ENCODE measurements around the gene KDM2A.
A peak's percentile ranks its signal among the peaks of the same experiment; 100 is the strongest.

KDM2A gene

GRCh38 chr11:67238894-67239782 is 120.1 kb downstream of the KDM2A start:
- Histone ChIP-seq H3K4me3 (ENCODE audit: low read length in 2 of 2) (peak overlapping the region; percentile 73 to 96), H3K27me3 (ENCODE audit: control insufficient read depth in 1 of 2, insufficient read depth in 2 of 2, low read length in 2 of 2) (no peaks in the 10 kb centered on the region), H3K4me1 (ENCODE audit: control insufficient read depth, insufficient read depth, low read length) (peaks cover 35% of the 10 kb centered on the region), H3K27ac (ENCODE audit: low read length) (peak overlapping the region; percentile 97), H3K9ac (ENCODE audit: low read length in 2 of 2) (peak overlapping the region; percentile 63 to 68), H3K9me3 (ENCODE audit: control insufficient read depth in 2 of 2, low read length in 2 of 2) (no peaks in the 10 kb centered on the region), H3K36me3 (ENCODE audit: control insufficient read depth in 2 of 2, insufficient read depth in 2 of 2, low read length in 2 of 2) (peaks cover 6 to 13% of the 10 kb centered on the region in 2 donors)

GRCh38 chr11:67239783-67240575 is 120.9 kb downstream of the KDM2A start:
- peaks cover 11 to 17% of the 10 kb centered on the region in 2 donors for H3K36me3 ChIP-seq (ENCODE audit: control insufficient read depth in 2 of 2, insufficient read depth in 2 of 2, low read length in 2 of 2)
- peak overlapping the region; percentile 97 for H3K27ac ChIP-seq (ENCODE audit: low read length)
- peak overlapping the region; percentile 98 to 100 for H3K9ac ChIP-seq (ENCODE audit: low read length in 2 of 2)
- H3K4me1 ChIP-seq (ENCODE audit: control insufficient read depth, insufficient read depth, low read length) = peaks cover 35% of the 10 kb centered on the region
- no peaks in the 10 kb centered on the region for H3K9me3 ChIP-seq (ENCODE audit: control insufficient read depth in 2 of 2, low read length in 2 of 2)
- no peaks in the 10 kb centered on the region for H3K27me3 ChIP-seq (ENCODE audit: control insufficient read depth in 1 of 2, insufficient read depth in 2 of 2, low read length in 2 of 2)
- peak overlapping the region; percentile 96 to 99 for H3K4me3 ChIP-seq (ENCODE audit: low read length in 2 of 2)

GRCh38 chr11:67240576-67241389 is 121.7 kb downstream of the KDM2A start:
- Histone ChIP-seq H3K4me3 (ENCODE audit: low read length in 2 of 2) (peak overlapping the region; percentile 96 to 99), H3K27me3 (ENCODE audit: control insufficient read depth in 1 of 2, insufficient read depth in 2 of 2, low read length in 2 of 2) (no peaks in the 10 kb centered on the region), H3K27ac (ENCODE audit: low read length) (peak overlapping the region; percentile 97), H3K9me3 (ENCODE audit: control insufficient read depth in 2 of 2, low read length in 2 of 2) (no peaks in the 10 kb centered on the region), H3K36me3 (ENCODE audit: control insufficient read depth in 2 of 2, insufficient read depth in 2 of 2, low read length in 2 of 2) (peaks cover 20 to 24% of the 10 kb centered on the region in 2 donors), H3K4me1 (ENCODE audit: control insufficient read depth, insufficient read depth, low read length) (peaks cover 35% of the 10 kb centered on the region), H3K9ac (ENCODE audit: low read length in 2 of 2) (peak overlapping the region; percentile 98 to 100)

- Histone ChIP-seq H3K27me3 (ENCODE audit: control insufficient read depth in 1 of 2, insufficient read depth in 2 of 2, low read length in 2 of 2) (no peaks in the 10 kb centered on the region), H3K27ac (ENCODE audit: low read length) (no peak overlapping the region), H3K4me3 (ENCODE audit: low read length in 2 of 2) (peak overlapping the region; percentile 18 to 96), H3K9me3 (ENCODE audit: control insufficient read depth in 2 of 2, low read length in 2 of 2) (no peaks in the 10 kb centered on the region), H3K9ac (ENCODE audit: low read length in 2 of 2) (peak overlapping the region; percentile 29 to 58), H3K36me3 (ENCODE audit: control insufficient read depth in 2 of 2, insufficient read depth in 2 of 2, low read length in 2 of 2) (peaks cover 27 to 34% of the 10 kb centered on the region in 2 donors), H3K4me1 (ENCODE audit: control insufficient read depth, insufficient read depth, low read length) (peaks cover 35% of the 10 kb centered on the region)
These were observed 123.5 kb downstream of the KDM2A start for GRCh38 chr11:67242548-67242947.

GRCh38 chr11:67243051-67243450 is 124.0 kb downstream of the KDM2A start:
- Histone ChIP-seq H3K27me3 (ENCODE audit: control insufficient read depth in 1 of 2, insufficient read depth in 2 of 2, low read length in 2 of 2) (no peaks in the 10 kb centered on the region), H3K4me3 (ENCODE audit: low read length in 2 of 2) (peak overlapping the region; percentile 18 to 96), H3K9ac (ENCODE audit: low read length in 2 of 2) (peak overlapping the region; percentile 29 to 58), H3K4me1 (ENCODE audit: control insufficient read depth, insufficient read depth, low read length) (peaks cover 35% of the 10 kb centered on the region), H3K36me3 (ENCODE audit: control insufficient read depth in 2 of 2, insufficient read depth in 2 of 2, low read length in 2 of 2) (peaks cover 32 to 39% of the 10 kb centered on the region in 2 donors), H3K9me3 (ENCODE audit: control insufficient read depth in 2 of 2, low read length in 2 of 2) (no peaks in the 10 kb centered on the region), H3K27ac (ENCODE audit: low read length) (no peak overlapping the region)

- Histone ChIP-seq H3K4me1 (ENCODE audit: control insufficient read depth, insufficient read depth, low read length) (peaks cover 23% of the 10 kb centered on the region), H3K9ac (ENCODE audit: low read length in 2 of 2) (no peak overlapping the region), H3K27me3 (ENCODE audit: control insufficient read depth in 1 of 2, insufficient read depth in 2 of 2, low read length in 2 of 2) (no peaks in the 10 kb centered on the region), H3K4me3 (ENCODE audit: low read length in 2 of 2) (no peak overlapping the region), H3K27ac (ENCODE audit: low read length) (no peak overlapping the region), H3K36me3 (ENCODE audit: control insufficient read depth in 2 of 2, insufficient read depth in 2 of 2, low read length in 2 of 2) (peaks cover 50 to 59% of the 10 kb centered on the region in 2 donors), H3K9me3 (ENCODE audit: control insufficient read depth in 2 of 2, low read length in 2 of 2) (no peaks in the 10 kb centered on the region)
These were observed 126.0 kb downstream of the KDM2A start for GRCh38 chr11:67245046-67245445.

- no peaks in the 10 kb centered on the region for H3K9me3 ChIP-seq (ENCODE audit: control insufficient read depth in 2 of 2, low read length in 2 of 2)
- peaks cover 80 to 84% of the 10 kb centered on the region in 2 donors for H3K36me3 ChIP-seq (ENCODE audit: control insufficient read depth in 2 of 2, insufficient read depth in 2 of 2, low read length in 2 of 2)
- no peak overlapping the region for H3K9ac ChIP-seq (ENCODE audit: low read length in 2 of 2)
- peaks cover 2% of the 10 kb centered on the region for H3K4me1 ChIP-seq (ENCODE audit: control insufficient read depth, insufficient read depth, low read length)
- H3K27ac ChIP-seq (ENCODE audit: low read length) = no peak overlapping the region
- no peak overlapping the region for H3K4me3 ChIP-seq (ENCODE audit: low read length in 2 of 2)
- no peaks in the 10 kb centered on the region for H3K27me3 ChIP-seq (ENCODE audit: control insufficient read depth in 1 of 2, insufficient read depth in 2 of 2, low read length in 2 of 2)
These were observed 129.0 kb downstream of the KDM2A start for GRCh38 chr11:67247946-67248550.

- Histone ChIP-seq H3K36me3 (ENCODE audit: control insufficient read depth in 2 of 2, insufficient read depth in 2 of 2, low read length in 2 of 2) (peaks cover 84 to 87% of the 10 kb centered on the region in 2 donors), H3K9me3 (ENCODE audit: control insufficient read depth in 2 of 2, low read length in 2 of 2) (no peaks in the 10 kb centered on the region), H3K4me1 (ENCODE audit: control insufficient read depth, insufficient read depth, low read length) (no peaks in the 10 kb centered on the region), H3K27me3 (ENCODE audit: control insufficient read depth in 1 of 2, insufficient read depth in 2 of 2, low read length in 2 of 2) (no peaks in the 10 kb centered on the region), H3K9ac (ENCODE audit: low read length in 2 of 2) (no peak overlapping the region), H3K27ac (ENCODE audit: low read length) (no peak overlapping the region), H3K4me3 (ENCODE audit: low read length in 2 of 2) (no peak overlapping the region)
These were observed 129.6 kb downstream of the KDM2A start for GRCh38 chr11:67248653-67249052.

GRCh38 chr11:67250059-67251043 is 131.3 kb downstream of the KDM2A start:
- Histone ChIP-seq H3K27me3 (ENCODE audit: control insufficient read depth in 1 of 2, insufficient read depth in 2 of 2, low read length in 2 of 2) (no peaks in the 10 kb centered on the region), H3K4me3 (ENCODE audit: low read length in 2 of 2) (no peak overlapping the region), H3K9me3 (ENCODE audit: control insufficient read depth in 2 of 2, low read length in 2 of 2) (no peaks in the 10 kb centered on the region), H3K27ac (ENCODE audit: low read length) (no peak overlapping the region), H3K36me3 (ENCODE audit: control insufficient read depth in 2 of 2, insufficient read depth in 2 of 2, low read length in 2 of 2) (peaks cover 87 to 93% of the 10 kb centered on the region in 2 donors), H3K9ac (ENCODE audit: low read length in 2 of 2) (no peak overlapping the region), H3K4me1 (ENCODE audit: control insufficient read depth, insufficient read depth, low read length) (no peaks in the 10 kb centered on the region)
